ENCODE measurements around the gene SAMD9.
"Not testable (repeated sequence)": the region's sequence is repeated elsewhere in the genome, so short reads cannot be mapped to it uniquely, and the experiment has no call there.

The SAMD9 gene

GRCh38 chr7:93117852-93118530 is at the start of gene SAMD9:
Gene SAMD9 (minus strand): TSS chr7:93117979. CDS start chr7:93106097, 11,882 bp downstream.
- H3K4me3 ChIP-seq (ENCODE audit: low read depth, low read length) = peak within 1 kb of the TSS; percentile 45
- peak; percentile 44 for DNase-seq (ENCODE audit: low read depth)

- no peak for DNase-seq (ENCODE audit: low read depth)
- no peak overlapping the region for H3K4me3 ChIP-seq (ENCODE audit: low read depth, low read length)
These were observed 47.7 kb upstream of the SAMD9 start for GRCh38 chr7:93165447-93165846.

GRCh38 chr7:93164766-93165165 is 47.0 kb upstream of the SAMD9 start:
- H3K4me3 ChIP-seq (ENCODE audit: low read depth, low read length) = no peak overlapping the region
- DNase-seq (ENCODE audit: low read depth) = no peak

GRCh38 chr7:93161181-93161762 is 43.5 kb upstream of the SAMD9 start:
- DNase-seq (ENCODE audit: low read depth) = no peak

GRCh38 chr7:93160410-93160809 is 42.6 kb upstream of the SAMD9 start:
- no peak for DNase-seq (ENCODE audit: low read depth)
- H3K4me3 ChIP-seq (ENCODE audit: low read depth, low read length) = no peak overlapping the region

More at GRCh38 chr7:93161181-93161762, 43.5 kb upstream of the SAMD9 start:
- no peak overlapping the region for H3K4me3 ChIP-seq (ENCODE audit: low read depth, low read length)

GRCh38 chr7:93159490-93159889 is 41.7 kb upstream of the SAMD9 start:
- no peak for DNase-seq (ENCODE audit: low read depth)
- H3K4me3 ChIP-seq (ENCODE audit: low read depth, low read length) = no peak overlapping the region

- no peak overlapping the region for H3K4me3 ChIP-seq (ENCODE audit: low read depth, low read length)
- no peak for DNase-seq (ENCODE audit: low read depth)
These were observed 39.1 kb upstream of the SAMD9 start for GRCh38 chr7:93156884-93157283.

- DNase-seq (ENCODE audit: low read depth) = no peak
- no peak overlapping the region for H3K4me3 ChIP-seq (ENCODE audit: low read depth, low read length)
These were observed 32.5 kb upstream of the SAMD9 start for GRCh38 chr7:93150200-93150835.

- DNase-seq (ENCODE audit: low read depth) = no peak
- H3K4me3 ChIP-seq (ENCODE audit: low read depth, low read length) = no peak overlapping the region
These were observed 30.9 kb upstream of the SAMD9 start for GRCh38 chr7:93148727-93149126.

GRCh38 chr7:93148144-93148543 is 30.4 kb upstream of the SAMD9 start, which contains the start of gene SAMD9L:
Gene SAMD9L (minus strand): TSS chr7:93148385. CDS start chr7:93135971, 12,414 bp downstream.
- H3K4me3 ChIP-seq (ENCODE audit: low read depth, low read length) = peak within 1 kb of the TSS; percentile 22
- no peak for DNase-seq (ENCODE audit: low read depth)

- DNase-seq (ENCODE audit: low read depth) = no peak
- H3K4me3 ChIP-seq (ENCODE audit: low read depth, low read length) = peak overlapping the region; percentile 22
These were observed 29.6 kb upstream of the SAMD9 start for GRCh38 chr7:93147363-93147762.

- H3K4me3 ChIP-seq (ENCODE audit: low read depth, low read length) = no peak overlapping the region
- no peak for DNase-seq (ENCODE audit: low read depth)
These were observed 28.8 kb upstream of the SAMD9 start for GRCh38 chr7:93146472-93147141.

- no peak for DNase-seq (ENCODE audit: low read depth)
- no peak overlapping the region for H3K4me3 ChIP-seq (ENCODE audit: low read depth, low read length)
These were observed 28.3 kb upstream of the SAMD9 start for GRCh38 chr7:93146036-93146435.

- H3K4me3 ChIP-seq (ENCODE audit: low read depth, low read length) = no peak overlapping the region
- DNase-seq (ENCODE audit: low read depth) = no peak
These were observed 27.6 kb upstream of the SAMD9 start for GRCh38 chr7:93145354-93145753.

GRCh38 chr7:93142127-93142526 is 24.3 kb upstream of the SAMD9 start:
- H3K4me3 ChIP-seq (ENCODE audit: low read depth, low read length) = no peak overlapping the region
- DNase-seq (ENCODE audit: low read depth) = no peak

- no peak for DNase-seq (ENCODE audit: low read depth)
- H3K4me3 ChIP-seq (ENCODE audit: low read depth, low read length) = no peak overlapping the region
These were observed 22.9 kb upstream of the SAMD9 start for GRCh38 chr7:93140582-93141191.

- no peak for DNase-seq (ENCODE audit: low read depth)
- no peak overlapping the region for H3K4me3 ChIP-seq (ENCODE audit: low read depth, low read length)
These were observed 20.8 kb upstream of the SAMD9 start for GRCh38 chr7:93138576-93138975.

GRCh38 chr7:93133005-93133404 is 15.2 kb upstream of the SAMD9 start:
- no peak for DNase-seq (ENCODE audit: low read depth)
- no peak overlapping the region for H3K4me3 ChIP-seq (ENCODE audit: low read depth, low read length)

GRCh38 chr7:93132216-93132615 is 14.4 kb upstream of the SAMD9 start:
- no peak overlapping the region for H3K4me3 ChIP-seq (ENCODE audit: low read depth, low read length)
- no peak for DNase-seq (ENCODE audit: low read depth)

- DNase-seq (ENCODE audit: low read depth); H3K4me3 ChIP-seq (ENCODE audit: low read depth, low read length): not testable (repeated sequence)
These were observed 9.2 kb upstream of the SAMD9 start for GRCh38 chr7:93126954-93127353.
